ENCODE data around the gene TMEM98.
"Not testable (repeated sequence)": the region's sequence is repeated elsewhere in the genome, so short reads cannot be mapped to it uniquely, and the experiment has no call there.

Gene TMEM98

GRCh38 chr17:32985050-32985756 lies 57.2 kb downstream of the TMEM98 start:
- no peak for DNase-seq (ENCODE audit: low read depth)

GRCh38 chr17:32987453-32987805 lies 59.5 kb downstream of the TMEM98 start:
- DNase-seq (ENCODE audit: low read depth), result not testable (repeated sequence)

GRCh38 chr17:32987868-32988267 lies 59.9 kb downstream of the TMEM98 start:
- not testable (repeated sequence) for DNase-seq (ENCODE audit: low read depth)

GRCh38 chr17:32988481-32989101 lies 60.6 kb downstream of the TMEM98 start:
- no peak for DNase-seq (ENCODE audit: low read depth)

- no peak for DNase-seq (ENCODE audit: low read depth)
Measured at GRCh38 chr17:32992321-32993033, 64.5 kb downstream of the TMEM98 start.

- no peak for DNase-seq (ENCODE audit: low read depth)
Measured at GRCh38 chr17:32993977-32994376, 66.0 kb downstream of the TMEM98 start.
